ENCODE results near the gene ANKRD11.
A peak's percentile ranks its signal among the peaks of the same experiment; 100 is the strongest.
"Not testable (repeated sequence)": the region's sequence is repeated elsewhere in the genome, so short reads cannot be mapped to it uniquely, and the experiment has no call there.

Gene ANKRD11

GRCh38 chr16:89318871-89319630, 171.3 kb downstream of the ANKRD11 start:
- no peak for DNase-seq (ENCODE audit: low read depth in 1 of 2, low spot score in 1 of 2)

DNA sequence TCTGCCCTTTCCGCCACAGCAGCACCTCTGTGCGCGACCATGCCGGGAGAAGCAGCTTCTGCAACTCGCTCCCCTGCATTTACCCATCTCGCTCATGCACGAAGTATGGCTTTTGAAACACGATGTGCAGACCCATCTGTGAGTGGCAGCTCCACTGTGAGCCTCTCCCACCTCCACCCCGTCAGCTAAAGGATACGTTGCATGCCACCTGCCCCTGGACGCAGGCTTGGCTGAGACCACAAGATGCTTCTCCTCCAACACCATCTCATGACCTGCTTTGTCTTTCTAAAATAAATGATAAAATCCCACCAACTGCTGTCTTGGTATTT, 172.0 kb downstream of the ANKRD11 start:
- DNase-seq (ENCODE audit: low read depth in 1 of 2, low spot score in 1 of 2): no peak

GRCh38 chr16:89317729-89318429, 172.5 kb downstream of the ANKRD11 start:
- DNase-seq (ENCODE audit: low read depth in 1 of 2, low spot score in 1 of 2): no peak

GRCh38 chr16:89317101-89317671, 173.2 kb downstream of the ANKRD11 start:
- DNase-seq (ENCODE audit: low read depth in 1 of 2, low spot score in 1 of 2): no peak

GRCh38 chr16:89316701-89317100, 173.7 kb downstream of the ANKRD11 start:
- no peak for DNase-seq (ENCODE audit: low read depth in 1 of 2, low spot score in 1 of 2)

GRCh38 chr16:89315791-89316581, 174.4 kb downstream of the ANKRD11 start:
- DNase-seq (ENCODE audit: low read depth in 1 of 2, low spot score in 1 of 2): peak; percentile 35 to 81

- DNase-seq (ENCODE audit: low read depth in 1 of 2, low spot score in 1 of 2): no peak
Observed at GRCh38 chr16:89315271-89315670, 175.1 kb downstream of the ANKRD11 start.

GRCh38 chr16:89314854-89315253, 175.5 kb downstream of the ANKRD11 start:
- no peak for DNase-seq (ENCODE audit: low read depth in 1 of 2, low spot score in 1 of 2)

DNA sequence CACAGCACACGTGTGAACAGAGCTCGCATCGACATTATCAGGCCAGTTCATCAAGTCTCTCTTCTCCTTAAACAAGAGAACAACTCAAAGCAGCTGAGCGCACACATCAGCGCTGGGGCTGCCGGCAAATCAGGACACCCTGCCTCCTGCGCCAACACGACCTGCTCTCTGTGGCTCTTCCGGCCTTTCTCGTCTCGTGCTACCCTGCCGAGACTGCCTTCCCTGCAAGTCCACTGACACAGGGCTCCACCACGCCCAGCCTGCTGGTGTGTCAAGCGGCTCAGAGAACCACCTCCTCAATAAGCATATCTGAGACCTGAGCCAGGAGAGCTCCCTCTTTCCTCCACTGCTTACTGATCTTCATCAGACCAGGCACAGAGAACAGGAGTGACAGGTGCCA, 176.0 kb downstream of the ANKRD11 start:
- no peak for DNase-seq (ENCODE audit: low read depth in 1 of 2, low spot score in 1 of 2)

- DNase-seq (ENCODE audit: low read depth in 1 of 2, low spot score in 1 of 2): no peak
Observed at GRCh38 chr16:89313583-89313982, 176.8 kb downstream of the ANKRD11 start.

GRCh38 chr16:89312598-89313299, 177.6 kb downstream of the ANKRD11 start:
- no peak for DNase-seq (ENCODE audit: low read depth in 1 of 2, low spot score in 1 of 2)

- DNase-seq (ENCODE audit: low read depth in 1 of 2, low spot score in 1 of 2): no peak
Observed at GRCh38 chr16:89312194-89312593, 178.2 kb downstream of the ANKRD11 start.

DNA sequence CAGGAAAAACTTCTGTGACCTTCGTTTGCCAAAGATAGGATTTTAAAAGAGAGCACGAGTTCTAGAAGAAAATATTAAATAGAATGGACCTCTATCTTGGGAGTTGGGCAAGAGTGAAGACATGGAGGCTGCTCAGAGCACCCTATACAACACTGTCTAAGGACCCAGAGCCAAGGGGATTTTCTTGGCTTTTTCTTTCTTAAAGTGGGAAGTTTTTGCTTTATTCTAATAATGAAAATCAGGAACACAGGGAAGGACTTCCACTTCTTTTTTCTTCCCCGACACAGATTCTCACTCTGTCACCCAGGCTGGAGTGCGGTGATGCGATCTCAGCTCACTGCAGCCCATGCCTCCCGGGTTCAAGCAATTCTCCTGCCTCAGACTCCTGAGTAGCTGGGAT, 178.7 kb downstream of the ANKRD11 start:
- DNase-seq (ENCODE audit: low read depth in 1 of 2, low spot score in 1 of 2): no peak

- DNase-seq (ENCODE audit: low read depth in 1 of 2, low spot score in 1 of 2): no peak
Observed at GRCh38 chr16:89309438-89310122, 180.8 kb downstream of the ANKRD11 start.

- no peak for DNase-seq (ENCODE audit: low read depth in 1 of 2, low spot score in 1 of 2)
Observed at GRCh38 chr16:89308391-89309333, 181.7 kb downstream of the ANKRD11 start.

- DNase-seq (ENCODE audit: low read depth in 1 of 2, low spot score in 1 of 2): no peak
Observed at GRCh38 chr16:89307421-89307805, 182.9 kb downstream of the ANKRD11 start.

DNA sequence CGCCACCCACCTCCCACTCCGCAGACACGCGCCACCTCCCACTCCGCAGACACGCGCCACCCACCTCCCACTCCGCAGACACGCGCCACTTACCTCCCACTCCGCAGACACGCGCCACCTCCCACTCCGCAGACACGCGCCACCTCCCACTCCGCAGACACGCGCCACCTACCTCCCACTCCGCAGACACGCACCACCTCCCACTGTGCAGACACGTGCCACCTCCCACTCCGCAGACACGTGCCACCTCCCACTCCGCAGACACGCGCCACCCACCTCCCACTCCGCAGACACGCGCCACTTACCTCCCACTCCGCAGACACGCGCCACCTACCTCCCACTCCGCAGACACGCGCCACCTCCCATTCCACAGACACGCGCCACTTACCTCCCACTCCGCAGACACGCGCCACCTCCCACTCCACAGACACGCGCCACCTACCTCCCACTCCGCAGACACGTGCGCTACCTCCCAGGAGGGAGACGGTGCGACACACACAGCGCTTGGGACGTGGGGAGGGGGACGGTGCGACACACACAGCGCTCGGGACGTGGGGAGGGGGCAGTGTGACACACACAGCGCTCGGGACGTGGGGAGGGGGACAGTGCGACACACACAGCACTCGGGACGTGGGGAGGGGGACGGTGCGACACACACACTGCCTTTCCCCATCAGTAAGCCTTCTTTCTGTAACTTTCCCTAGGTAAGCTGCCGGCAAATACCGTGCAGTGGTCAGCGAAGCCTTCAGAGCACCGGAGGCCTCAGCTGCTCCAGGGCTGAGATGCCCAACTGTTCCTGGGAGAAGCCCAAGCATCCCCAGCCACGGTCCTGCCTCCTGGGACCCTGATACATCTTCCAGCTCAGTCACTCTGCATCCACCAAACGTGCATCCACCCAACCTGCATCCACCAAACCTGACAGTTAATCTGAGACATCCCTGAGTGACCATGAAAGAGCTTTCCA, 183.6 kb downstream of the ANKRD11 start:
- DNase-seq (ENCODE audit: low read depth in 1 of 2, low spot score in 1 of 2): not testable (repeated sequence)
